HL-60 (cell line): Measurements from ENCODE around the gene RYR2.

Experiments
- DNase-seq, 2 experiments: peaks; one replicate each; pipeline ENCODE4 v3.0.0-alpha.2; 2010 to 2020; ENCODE audit warnings: low read depth in 1 of 2, low spot score in 1 of 2
- H3K27ac ChIP-seq: fragments of 250-450 bp; sonication (Bioruptor Pico); replicated peaks from 2 replicates; pipeline ENCODE4 v1.5.1; 2020; ENCODE audit warnings: mild to moderate bottlenecking, moderate library complexity
- H3K27me3 ChIP-seq: fragments of 250-450 bp; sonication (Bioruptor Pico); 2 replicates; pipeline ENCODE4 v1.5.1; 2021; ENCODE audit warnings: mild to moderate bottlenecking, moderate library complexity; ENCODE audit not compliant: insufficient read depth, poor library complexity, severe bottlenecking
- H3K4me3 ChIP-seq: replicated peaks from 2 replicates; pipeline ENCODE4 v1.5.1; 2011; ENCODE audit warnings: mild to moderate bottlenecking, control low read depth, low read length; ENCODE audit not compliant: insufficient read depth
- CTCF ChIP-seq: IDR thresholded peaks from one replicate; pipeline ENCODE4 v1.5.1; 2011; ENCODE audit warnings: low read length, control low read depth, inconsistent platforms; ENCODE audit not compliant: insufficient read depth
- GABPA ChIP-seq: IDR thresholded peaks from 2 replicates; pipeline ENCODE4 v1.6.1; 2012; ENCODE audit warnings: low read depth
- POLR2AphosphoS5 ChIP-seq: IDR thresholded peaks from 2 replicates; pipeline ENCODE4 v1.6.1; 2012; ENCODE audit warnings: low read depth
- REST ChIP-seq: IDR thresholded peaks from 2 replicates; pipeline ENCODE4 v1.6.1; 2012; ENCODE audit warnings: low read depth; ENCODE audit not compliant: insufficient replicate concordance
- SPI1 ChIP-seq: IDR thresholded peaks from 2 replicates; pipeline ENCODE4 v1.6.1; 2012; ENCODE audit warnings: low read depth, mild to moderate bottlenecking, borderline replicate concordance

RYR2 gene

GRCh38 chr1:237211031-237211430 is 169.0 kb downstream of the RYR2 start:
- H3K4me3 ChIP-seq, result no peak overlapping the region
- H3K27ac ChIP-seq, result no peak overlapping the region
- no peak for DNase-seq
- TF ChIP-seq POLR2AphosphoS5 (no peak), CTCF (no peak), SPI1 (no peak), GABPA (no peak), REST (no peak)
- H3K27me3 ChIP-seq, result peaks cover 3% of the 10 kb centered on the region

GRCh38 chr1:237211540-237211939 is 169.6 kb downstream of the RYR2 start:
- DNase-seq, result no peak
- Histone ChIP-seq H3K27me3 (peaks cover 3% of the 10 kb centered on the region), H3K4me3 (no peak overlapping the region), H3K27ac (no peak overlapping the region)
- TF ChIP-seq GABPA (no peak), POLR2AphosphoS5 (no peak), SPI1 (no peak), CTCF (no peak)

- peaks cover 2% of the 10 kb centered on the region for H3K27me3 ChIP-seq
- no peak overlapping the region for H3K4me3 ChIP-seq
- TF ChIP-seq SPI1 (no peak), POLR2AphosphoS5 (no peak), GABPA (no peak), CTCF (no peak)
- no peak for DNase-seq
- H3K27ac ChIP-seq, result no peak overlapping the region
Observed at GRCh38 chr1:237219751-237220642, 178.0 kb downstream of the RYR2 start.

GRCh38 chr1:237223419-237223818 is 181.4 kb downstream of the RYR2 start:
- no peak overlapping the region for H3K4me3 ChIP-seq
- TF ChIP-seq GABPA (no peak), SPI1 (no peak), REST (no peak)
- no peaks in the 10 kb centered on the region for H3K27me3 ChIP-seq
- no peak overlapping the region for H3K27ac ChIP-seq
- no peak for DNase-seq
